SW 1271 (cell line): ENCODE measurements around the gene UBR1.
"Not testable (repeated sequence)": the region's sequence is repeated elsewhere in the genome, so short reads cannot be mapped to it uniquely, and the experiment has no call there.

Source experiments
- DNase-seq, 2 experiments: peaks; one replicate each; lab custom pipeline; 2025; lab: John Stamatoyannopoulos, UW

Gene UBR1

DNA sequence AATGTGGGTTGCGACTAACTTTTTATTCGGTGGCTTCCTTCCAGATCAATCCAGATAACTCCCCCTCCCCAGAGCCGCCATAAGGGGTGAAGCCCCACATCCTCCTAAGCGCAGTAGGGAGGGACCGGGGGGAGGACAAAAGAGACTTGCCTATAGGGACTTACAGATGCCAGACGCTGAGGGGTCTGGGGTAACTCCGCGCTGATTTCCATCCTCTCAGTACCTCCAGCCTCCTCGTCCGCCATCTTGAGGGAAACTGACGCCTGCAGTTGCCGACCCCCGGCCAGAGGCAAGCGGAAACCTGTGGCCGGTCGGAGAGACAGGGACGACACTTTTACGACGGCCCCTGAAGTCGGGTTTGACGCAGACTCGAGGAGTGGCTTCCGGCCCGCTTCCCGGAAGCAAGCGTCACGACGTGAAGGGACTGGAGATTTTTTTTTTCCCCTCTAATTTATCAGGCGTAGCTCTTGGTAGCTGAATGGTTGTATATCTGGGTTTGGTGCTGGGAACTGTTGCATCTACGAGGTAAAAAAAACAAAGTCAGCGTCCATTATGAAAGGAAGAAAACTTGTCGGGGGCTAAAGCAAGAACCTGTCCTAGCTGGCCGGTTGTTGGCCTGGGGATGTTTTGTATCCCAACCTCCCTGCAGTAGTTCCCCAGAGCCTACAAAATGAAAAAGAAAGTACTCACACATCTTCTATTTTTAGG, at the start of gene UBR1:
Gene UBR1, minus strand, starts transcription at position 261 of the 708 bp plus-strand sequence. Its CDS starts 16 bp downstream, at position 245.
- DNase-seq = peak; percentile 51 to 83

DNA sequence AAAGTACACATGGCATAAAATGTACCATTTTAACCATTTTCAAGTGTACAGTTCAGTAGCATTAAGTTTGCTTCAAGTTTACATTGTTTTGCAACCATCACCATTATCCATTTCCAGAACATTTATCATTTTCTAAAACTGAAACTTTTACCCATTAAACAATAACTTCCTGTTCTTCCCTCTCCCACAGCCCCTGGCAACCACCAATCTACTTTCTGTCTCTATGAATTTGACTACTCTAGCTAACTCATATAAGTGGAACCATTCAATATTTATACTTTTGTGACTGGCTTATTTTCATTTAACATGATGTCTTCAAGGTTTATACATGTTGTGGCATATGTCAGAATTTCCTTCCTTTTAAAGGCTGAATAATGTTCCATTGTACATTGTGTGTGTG, 47.4 kb upstream of the UBR1 start:
- DNase-seq = no peak

DNA sequence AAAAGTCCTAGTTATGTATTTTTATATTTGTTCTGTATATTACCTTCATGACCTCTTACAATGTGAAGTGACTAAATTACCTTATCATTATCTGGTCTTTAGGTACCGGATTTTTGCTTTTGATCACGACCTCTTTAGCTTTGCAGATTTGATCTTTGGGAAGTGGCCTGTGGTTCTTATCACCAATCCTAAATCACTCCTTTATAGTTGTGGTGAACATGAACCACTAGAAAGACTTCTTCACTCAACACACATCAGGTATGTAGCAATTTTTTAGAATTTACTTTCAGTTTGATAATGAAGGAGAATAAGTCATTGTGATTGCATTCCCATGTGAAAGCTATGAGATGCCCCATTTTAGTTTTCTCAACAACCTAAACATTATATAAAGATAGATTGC, 45.9 kb upstream of the UBR1 start:
- DNase-seq = no peak

DNA sequence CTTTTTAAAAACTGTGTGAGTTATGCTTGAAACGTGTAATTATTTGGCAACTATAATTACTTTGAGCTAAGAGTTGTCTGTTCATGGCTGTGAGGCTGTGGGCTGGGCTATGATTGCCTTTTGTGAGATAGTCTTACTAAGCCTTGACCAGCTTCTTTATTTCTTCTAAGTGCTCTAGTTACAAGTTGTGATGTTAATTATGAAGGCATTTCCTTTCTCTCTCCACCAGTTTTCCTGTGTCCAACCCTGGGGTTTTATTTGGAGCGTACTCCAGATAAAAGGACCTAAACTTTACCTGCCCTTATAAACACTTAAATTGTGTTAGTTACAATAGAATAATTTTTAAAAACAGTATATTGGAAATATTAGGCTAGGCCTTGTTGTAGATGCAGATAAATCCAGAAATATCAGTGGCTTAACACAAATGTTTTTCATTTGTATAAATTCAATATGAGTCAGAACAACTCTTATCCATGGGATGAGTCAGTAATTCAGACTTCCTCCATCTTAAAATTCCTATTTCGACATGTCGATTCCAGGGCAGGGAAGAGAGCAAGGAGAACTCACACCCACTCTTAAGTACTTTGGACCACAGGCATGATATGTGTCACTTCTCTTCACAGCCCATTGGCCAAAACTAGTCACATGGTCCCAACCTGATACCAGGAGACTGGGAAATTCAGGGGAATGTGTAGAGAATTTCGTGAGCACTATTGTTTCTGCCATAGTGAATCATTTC, 44.5 kb upstream of the UBR1 start:
- peak; percentile 79 to 89 for DNase-seq

DNA sequence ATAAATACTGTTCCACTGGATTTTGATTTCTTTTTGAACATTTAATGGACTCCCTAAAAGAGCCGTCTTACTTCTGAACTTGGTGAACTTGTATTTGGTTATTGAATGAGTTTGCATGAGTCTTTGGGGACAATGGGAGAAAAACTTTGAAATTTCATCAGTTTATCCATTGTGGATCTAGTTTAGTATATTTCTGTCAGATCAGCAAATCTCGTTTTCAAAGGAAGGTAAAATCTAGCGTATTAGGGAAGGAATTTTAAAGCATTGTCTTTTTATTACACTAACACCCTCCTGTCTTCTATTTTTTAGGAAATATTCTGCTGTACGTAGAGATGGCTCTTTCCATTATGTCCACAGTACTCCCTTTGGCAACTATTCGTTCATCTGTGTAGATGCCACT, 40.3 kb upstream of the UBR1 start:
- DNase-seq = no peak

DNA sequence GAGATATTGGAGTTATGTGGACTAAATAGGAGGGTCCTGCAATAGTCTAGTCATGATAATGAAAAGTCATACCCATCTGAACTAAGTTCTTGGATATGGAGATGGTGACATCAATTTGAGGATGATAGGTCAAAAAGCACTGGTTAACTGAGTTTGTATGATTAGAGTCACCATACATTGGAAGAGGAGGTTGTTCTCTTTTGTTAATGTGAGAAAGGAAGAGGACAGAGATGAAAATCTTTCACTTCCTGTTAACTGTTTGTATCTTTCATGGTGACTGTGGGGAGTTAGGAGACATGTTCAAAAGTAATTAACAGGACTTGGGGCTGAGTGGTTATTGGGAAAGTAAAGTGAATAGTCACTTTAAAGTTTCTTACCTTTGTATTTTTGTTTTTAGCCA, 38.7 kb upstream of the UBR1 start:
- DNase-seq = no peak

DNA sequence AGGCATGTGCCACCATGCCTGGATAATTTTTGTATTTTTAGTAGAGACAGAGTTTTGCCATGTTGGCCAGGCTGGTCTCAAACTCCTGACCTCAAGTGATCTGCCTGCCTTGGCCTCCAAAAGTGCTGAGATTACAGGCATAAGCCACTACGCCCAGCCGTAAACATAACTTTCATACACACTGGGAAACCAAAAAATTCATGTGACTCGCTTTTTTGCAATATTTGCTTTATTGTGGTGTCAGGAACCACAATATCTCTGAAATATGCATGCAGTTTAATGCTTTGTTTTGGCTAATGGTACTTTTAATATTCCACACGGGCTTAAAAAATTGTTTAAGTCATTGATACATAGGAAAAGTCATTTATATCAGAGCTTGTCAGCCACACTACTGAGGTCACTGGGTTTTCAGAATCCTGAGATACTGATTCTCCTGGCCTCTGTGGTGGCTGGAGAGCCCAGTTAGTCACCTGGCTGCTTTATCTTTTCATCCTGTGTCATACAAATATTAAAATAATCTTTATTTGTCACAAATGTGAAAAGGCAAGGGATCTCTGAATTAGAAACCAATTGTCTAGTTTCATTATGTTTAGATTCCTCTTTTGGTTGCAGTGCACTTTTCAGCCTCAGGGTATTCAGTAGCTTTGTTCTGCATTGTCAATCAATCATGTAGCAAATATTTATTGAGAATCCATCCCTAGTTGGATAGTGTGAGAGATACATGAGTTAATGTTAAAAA, 37.5 kb upstream of the UBR1 start:
- no peak for DNase-seq

DNA sequence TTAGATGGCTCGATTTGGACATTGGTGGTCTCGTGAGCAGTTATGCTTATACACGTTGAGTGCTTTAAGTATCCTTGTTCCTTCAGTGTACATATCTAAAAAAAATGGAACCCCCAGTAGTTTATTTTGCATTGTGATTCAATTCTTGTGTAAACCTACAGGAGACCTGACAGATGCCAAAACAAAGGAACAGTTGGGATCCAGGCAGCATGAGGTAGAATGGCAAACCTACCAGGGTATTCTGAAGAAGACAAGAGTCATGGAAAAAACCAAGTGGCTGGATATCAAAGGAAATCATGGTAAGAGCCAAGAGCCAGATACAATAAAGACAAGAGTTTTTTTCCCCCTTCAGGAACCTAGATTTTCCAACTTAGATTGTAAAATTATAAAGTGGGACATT, 29.5 kb upstream of the UBR1 start:
- DNase-seq = no peak

DNA sequence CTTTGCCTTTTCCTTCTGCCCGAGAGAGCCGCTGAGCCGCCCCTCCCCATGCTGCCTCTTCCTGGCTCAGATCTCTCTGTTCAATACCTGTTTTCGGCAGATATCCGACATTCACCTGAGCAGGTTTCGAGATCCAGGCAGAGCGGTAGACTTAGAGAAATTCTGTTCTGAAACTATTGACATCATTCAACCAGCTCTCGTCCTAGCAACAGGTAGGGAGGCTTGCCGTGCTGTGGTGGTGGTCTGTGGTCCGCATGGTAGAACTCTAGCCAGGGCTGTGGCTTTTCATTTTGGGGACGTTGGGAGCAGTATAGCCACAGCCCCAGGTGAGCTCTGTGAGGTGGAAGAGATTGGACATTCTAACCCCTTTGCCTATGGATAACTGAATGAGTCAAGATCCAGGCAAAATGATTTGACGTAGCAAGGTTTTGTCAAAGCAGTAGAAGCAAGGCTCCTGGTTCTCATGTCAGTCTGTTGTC, 28.4 kb upstream of the UBR1 start:
- DNase-seq = no peak

DNA sequence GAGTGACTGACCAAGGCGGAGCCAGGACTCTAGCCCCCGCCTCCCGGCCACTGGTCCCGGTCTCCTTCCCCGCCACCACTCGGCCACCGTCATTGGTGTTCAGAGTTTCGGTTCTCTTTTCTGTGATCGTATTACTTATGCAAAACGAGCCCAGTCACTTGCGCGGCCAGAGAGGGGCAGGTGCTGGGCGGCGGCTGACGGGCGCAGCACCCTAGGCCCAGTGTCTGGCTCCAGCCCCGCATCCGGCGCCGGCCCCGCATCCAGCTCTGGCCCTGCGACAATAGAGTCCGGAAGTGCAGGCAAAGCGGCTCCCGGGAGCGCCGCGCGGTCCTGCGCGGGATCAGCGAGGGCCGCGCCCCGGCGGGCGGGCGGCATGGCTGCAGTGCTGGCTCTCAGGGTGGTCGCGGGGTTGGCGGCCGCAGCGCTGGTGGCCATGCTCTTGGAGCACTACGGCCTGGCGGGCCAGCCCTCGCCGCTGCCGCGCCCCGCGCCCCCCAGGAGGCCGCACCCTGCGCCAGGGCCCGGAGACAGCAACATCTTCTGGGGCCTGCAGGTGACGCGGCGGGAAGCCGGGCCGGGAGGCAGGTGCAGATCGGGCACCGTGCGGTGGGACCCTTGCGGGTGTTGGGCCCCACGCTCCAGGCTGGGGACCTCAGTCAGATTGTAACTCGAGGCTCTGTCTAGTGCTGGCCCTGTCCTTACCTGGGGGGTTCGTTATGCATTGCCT, 27.8 kb upstream of the UBR1 start, which contains the start of gene TMEM62:
Gene TMEM62, plus strand, starts transcription at position 157 of the 727 bp plus-strand sequence. Its CDS starts 217 bp downstream, at position 374.
- peak; percentile 35 to 64 for DNase-seq

DNA sequence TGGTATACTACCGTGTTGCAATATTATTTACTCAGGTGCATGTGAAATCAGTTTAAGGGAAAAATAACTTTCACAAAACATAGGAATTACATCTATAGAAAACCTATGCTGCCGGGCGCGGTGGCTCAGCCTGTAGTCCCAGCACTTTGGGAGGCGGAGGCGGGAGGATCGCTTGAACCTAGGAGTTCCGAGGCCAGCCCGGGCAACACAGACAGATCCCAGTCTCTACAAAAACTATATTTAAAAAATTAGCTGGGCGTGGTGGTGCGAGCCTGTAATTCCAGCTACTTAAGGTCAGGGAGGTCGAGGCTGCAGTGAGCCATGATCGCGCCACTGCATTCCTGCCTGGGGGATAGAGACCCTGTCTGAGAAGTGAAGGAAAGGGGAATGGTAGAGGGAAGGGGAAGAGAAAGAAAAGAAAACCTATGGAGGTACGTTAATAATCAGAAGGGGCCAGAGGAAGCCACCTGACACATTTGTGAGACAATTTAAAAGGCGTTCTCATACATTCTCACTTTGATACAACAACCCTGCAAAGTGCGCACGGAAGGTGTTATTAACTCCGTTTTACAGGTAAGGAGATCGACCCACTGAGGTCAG, 27.1 kb upstream of the UBR1 start:
- DNase-seq = no peak

DNA sequence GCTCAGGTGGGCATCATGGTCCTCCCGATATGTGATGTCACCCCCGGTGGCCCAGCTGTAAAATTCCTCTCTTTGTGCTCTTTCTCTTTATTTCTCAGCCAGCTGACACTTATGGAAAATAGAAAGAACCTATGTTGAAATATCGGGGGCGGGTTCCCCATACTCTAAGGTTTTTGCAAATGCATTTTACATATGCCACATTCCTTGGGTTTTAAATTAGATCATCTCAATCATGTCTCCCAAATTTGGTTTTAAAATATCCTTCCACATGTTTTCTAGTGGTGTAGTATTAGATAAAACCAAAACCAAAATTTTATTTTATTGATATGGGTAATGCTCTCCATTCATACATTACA, 23.1 kb upstream of the UBR1 start:
- DNase-seq = no peak

DNA sequence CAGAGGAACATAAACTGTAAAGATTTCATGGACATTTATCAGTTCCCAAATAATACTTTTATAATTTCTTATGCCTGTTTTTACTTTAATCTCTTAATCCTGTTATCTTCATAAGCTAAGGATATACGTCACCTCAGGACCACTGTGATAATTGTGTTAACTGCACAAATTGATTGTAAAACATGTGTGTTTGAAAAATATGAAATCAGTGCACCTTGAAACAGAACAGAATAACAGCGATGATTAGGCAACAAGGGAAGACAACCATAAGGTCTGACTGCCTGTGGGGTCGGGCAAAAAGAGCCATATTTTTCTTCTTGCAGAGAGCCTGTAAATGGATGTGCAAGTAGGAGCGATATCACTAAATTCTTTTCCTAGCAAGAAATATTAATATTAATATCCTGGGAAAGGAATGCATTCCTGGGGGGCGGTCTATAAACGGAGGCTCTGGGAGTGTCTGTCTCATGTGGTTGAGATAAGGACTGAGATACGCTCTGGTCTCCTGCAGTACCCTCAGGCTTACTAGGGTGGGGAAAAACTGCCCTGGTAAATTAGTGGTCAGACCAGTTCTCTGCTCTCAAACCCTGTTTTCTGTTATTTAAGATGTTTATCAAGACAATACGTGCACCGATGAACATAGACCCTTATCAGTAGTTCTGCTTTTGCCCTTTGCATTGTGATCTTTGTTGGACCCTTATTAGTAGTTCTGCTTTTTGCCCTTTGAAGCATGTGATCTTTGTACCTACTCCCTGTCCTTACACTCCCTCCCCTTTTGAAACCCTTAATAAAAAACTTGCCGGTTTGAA, 22.5 kb upstream of the UBR1 start:
- not testable (repeated sequence) for DNase-seq

DNA sequence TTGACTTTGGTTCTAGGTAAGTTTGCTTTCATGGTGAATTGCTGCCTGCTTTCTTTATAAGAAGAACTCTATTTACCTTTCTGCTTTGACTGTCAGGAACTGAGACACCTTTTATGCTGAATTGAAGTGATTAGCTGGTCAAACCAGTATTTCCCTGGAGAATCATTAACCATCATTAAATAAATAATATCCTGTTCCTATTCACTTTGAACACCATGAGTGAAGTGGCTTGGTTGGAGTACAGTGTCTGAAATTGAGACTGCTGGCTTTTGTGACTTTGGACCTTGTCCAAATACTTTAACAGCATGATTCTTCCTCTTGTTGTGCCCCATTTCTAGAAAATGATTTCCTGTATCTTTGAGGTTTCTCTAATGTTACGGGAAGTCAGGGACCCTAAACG, 21.9 kb upstream of the UBR1 start:
- no peak for DNase-seq

DNA sequence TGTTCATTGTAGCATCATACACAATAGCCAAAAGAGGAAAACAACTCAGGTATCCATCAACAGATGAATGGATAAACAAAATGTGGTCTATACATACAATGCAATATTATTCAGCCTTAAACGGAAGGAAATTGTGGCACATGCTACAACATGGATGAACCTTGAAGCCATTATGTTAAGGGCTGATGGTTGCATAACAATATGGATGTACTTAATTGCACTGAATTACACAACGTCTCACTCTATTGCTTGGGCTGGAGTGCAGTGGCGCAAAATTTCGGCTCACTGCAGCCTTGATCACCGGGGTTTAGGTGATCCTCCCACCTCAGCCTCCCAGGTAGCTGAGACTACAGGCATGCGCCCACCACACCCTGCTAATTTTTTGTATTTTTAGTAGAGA, 20.5 kb upstream of the UBR1 start:
- no peak for DNase-seq

DNA sequence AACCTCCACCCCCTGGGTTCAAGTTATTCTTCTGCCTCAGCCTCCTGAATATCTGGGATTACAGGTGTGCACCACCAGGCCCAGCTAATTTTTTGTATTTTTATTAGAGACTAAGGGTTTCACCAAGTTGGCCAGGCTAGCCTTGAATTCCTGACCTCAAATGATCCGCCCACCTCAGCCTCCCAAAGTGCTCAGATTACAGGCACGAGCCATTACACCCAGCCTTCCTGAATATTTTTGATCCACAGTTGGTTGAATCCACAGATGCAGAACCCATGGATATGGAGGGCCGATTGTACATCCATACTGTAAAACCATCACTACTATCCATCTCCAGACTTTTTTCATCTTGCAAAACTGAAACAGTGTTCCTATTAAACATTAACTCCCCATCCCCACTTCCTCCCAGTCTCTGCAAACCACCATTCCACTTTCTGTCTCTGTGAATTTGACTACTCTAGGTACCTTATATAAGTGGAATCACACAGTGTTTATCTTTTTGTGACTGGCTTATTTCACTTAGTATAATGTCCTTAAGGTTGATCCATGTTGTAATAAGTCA, 19.3 kb upstream of the UBR1 start:
- DNase-seq = no peak

DNA sequence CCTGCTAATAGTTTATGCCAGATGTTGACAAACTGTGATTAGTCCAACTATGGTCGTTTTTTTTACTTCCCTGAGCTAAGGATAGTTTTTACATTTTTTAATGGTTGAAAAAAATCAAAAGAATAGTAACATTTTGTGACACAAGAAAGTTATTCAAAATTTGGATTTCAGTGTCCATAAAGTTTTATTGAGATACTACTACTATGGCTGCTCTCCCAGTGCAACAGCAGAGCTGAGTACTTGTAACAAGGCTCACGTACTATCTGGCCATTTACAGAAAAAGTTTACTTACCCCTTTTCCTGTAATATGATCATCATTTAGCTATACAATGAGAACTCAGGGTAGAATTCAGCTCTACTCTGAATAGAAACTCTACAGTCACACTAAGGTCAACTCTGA, 16.0 kb upstream of the UBR1 start:
- DNase-seq = no peak

DNA sequence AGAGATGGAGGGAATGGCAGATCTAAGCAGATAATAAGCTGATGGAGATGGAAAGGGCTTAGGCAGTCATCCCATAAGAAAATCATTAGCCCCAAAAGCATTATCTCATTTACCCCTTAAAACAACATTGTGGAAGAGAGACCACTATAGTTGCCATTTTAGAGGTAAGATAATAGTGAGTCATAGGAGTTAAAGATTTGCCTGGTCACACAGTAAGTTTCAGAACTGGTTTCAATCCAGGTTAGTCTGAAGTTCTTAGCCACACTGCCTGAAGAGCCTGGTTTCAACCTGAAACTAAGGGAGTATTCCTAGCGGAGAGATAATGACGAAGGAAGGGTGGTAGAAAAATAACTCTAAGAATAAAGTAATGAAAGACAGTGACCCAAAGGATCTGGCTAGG, 13.0 kb upstream of the UBR1 start:
- DNase-seq = no peak

DNA sequence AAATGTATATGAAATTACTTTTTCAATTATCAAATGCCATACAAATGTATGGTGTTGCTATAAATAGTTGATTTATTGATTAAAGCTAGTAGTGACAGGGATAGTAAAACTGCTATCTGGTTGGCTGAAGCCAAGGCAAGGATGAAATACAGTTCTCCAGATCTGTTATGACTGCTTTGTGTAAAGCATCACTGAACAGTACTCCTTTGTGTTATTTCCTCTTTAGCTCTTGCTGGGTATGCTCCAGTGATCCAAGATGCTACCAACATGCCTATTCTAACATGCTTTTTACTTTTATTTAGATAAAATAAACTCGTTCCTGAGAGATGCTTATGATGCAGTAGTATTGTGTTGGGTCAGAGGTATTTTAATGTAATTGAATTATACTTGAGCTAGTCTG, 12.4 kb upstream of the UBR1 start:
- no peak for DNase-seq

DNA sequence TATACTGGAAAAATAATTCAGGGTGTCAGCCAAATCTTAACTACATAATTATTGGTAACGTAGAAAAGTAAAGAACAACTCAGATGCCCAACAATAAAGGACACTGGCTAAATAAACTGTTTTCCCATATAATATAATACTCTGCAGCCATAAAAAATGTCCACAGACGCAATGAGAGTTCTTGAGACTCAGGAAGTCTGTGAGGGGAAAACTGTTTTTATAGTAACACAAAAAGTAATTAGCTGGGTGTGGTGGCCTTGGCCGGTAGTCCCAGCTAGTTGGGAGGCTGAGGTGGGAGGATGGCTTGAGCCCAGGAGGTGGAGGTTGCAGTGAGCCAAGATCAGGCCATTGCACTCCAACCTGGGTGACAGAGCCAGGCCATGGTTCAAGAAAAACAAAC, 5.5 kb upstream of the UBR1 start:
- DNase-seq = no peak

DNA sequence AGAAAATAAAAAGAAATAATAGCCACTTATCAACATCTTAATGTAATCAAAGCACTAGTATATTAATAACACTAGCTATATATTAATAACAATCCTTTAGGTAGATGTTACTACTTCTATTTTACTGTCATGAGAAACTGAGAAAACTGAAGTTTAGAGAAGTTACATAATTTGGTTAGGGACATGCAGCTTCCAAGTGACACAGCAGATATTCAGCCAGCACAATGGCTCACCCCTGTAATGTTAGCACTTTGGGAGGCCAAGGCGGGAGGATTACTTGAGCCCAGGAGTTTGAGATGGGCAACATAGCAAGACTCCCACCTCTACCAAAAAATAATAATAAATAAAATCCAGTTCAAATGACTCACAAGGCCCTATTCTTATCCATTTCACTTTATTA, 1.9 kb upstream of the UBR1 start:
- no peak for DNase-seq
